Measurements from ENCODE around the gene AUP1. TPM values are rescaled to one million over a fixed set of nuclear protein-coding genes. Genes with fewer than 3 reads are reported as not detected.

AUP1 gene
- total RNA-seq, 2 experiments from 2014 or later: 90.8 to 92.7 TPM

GRCh38 chr2:74542978-74543377, 13.5 kb upstream of the AUP1 start:
- intact Hi-C loops (cut with micrococcal nuclease): no loop called here
- TF ChIP-seq CTCF (IDR thresholded peaks at IDR 0.05): no peak
- H3K36me3 Mint-ChIP-seq (ENCODE audit: low read depth): no peaks in the 10 kb centered on the region
- no peak overlapping the region for H3K4me3 Mint-ChIP-seq
- H3K27ac Mint-ChIP-seq: no peak overlapping the region
- peaks cover 35% of the 10 kb centered on the region for H3K27me3 Mint-ChIP-seq
- ChIA-PET CTCF (interaction anchor here (0.9 to 1.1 kb wide), 2 partner anchors 11 to 43 kb away, joined by 3 read pairs; no protein-coding TSS in a partner anchor), POLR2A (interaction anchor here (0.5 to 0.8 kb wide), 2 partner anchors 29 to 59 kb away, joined by 3 read pairs; no protein-coding TSS in a partner anchor)
- no peaks in the 10 kb centered on the region for H3K4me1 Mint-ChIP-seq (ENCODE audit: low read depth)
- H3K9me3 Mint-ChIP-seq: no peaks in the 10 kb centered on the region
- no peak for ATAC-seq
- no peak for DNase-seq

GRCh38 chr2:74540291-74540690, 10.8 kb upstream of the AUP1 start:
- no peaks in the 10 kb centered on the region for H3K36me3 Mint-ChIP-seq (ENCODE audit: low read depth)
- H3K27me3 Mint-ChIP-seq: peaks cover 20% of the 10 kb centered on the region
- CTCF ChIA-PET: interaction anchor here (1.0 to 1.5 kb wide), 4 partner anchors 9 to 58 kb away, joined by 3 to 4 read pairs (median 4); no protein-coding TSS in a partner anchor
- no peaks in the 10 kb centered on the region for H3K4me1 Mint-ChIP-seq (ENCODE audit: low read depth)
- intact Hi-C loops (cut with micrococcal nuclease): no loop called here
- no peaks in the 10 kb centered on the region for H3K9me3 Mint-ChIP-seq
- POLR2A ChIA-PET: no interaction called here
- H3K27ac Mint-ChIP-seq: no peak overlapping the region
- no peak for DNase-seq
- no peak overlapping the region for H3K4me3 Mint-ChIP-seq
- no peak for ATAC-seq
- no peak for TF ChIP-seq CTCF (IDR thresholded peaks at IDR 0.05)

- intact Hi-C loops (cut with micrococcal nuclease): no loop called here
- Mint-ChIP-seq H3K27me3 (peaks cover 16% of the 10 kb centered on the region), H3K4me1 (ENCODE audit: low read depth) (no peaks in the 10 kb centered on the region), H3K9me3 (no peaks in the 10 kb centered on the region), H3K36me3 (ENCODE audit: low read depth) (no peaks in the 10 kb centered on the region), H3K27ac (no peak overlapping the region), H3K4me3 (no peak overlapping the region)
- CTCF ChIA-PET: interaction anchor here (0.9 to 1.7 kb wide), 9 partner anchors 9 to 57 kb away, joined by 3 to 4 read pairs (median 4); partner anchors contain the start of genes AUP1, HTRA2 and LOXL3
- DNase-seq (no peak), ATAC-seq (no peak)
- POLR2A ChIA-PET: interaction anchor here (1.6 kb wide), 1 partner anchor 19 kb away, joined by 4 read pairs; no protein-coding TSS in a partner anchor
- TF ChIP-seq CTCF (IDR thresholded peaks at IDR 0.05): no peak
Measured at GRCh38 chr2:74538881-74539339, 9.4 kb upstream of the AUP1 start.

- peaks cover 11% of the 10 kb centered on the region for H3K27me3 Mint-ChIP-seq
- peaks cover 3% of the 10 kb centered on the region for H3K4me1 Mint-ChIP-seq (ENCODE audit: low read depth)
- no peak overlapping the region for H3K4me3 Mint-ChIP-seq
- no peak for DNase-seq
- no peak overlapping the region for H3K27ac Mint-ChIP-seq
- ChIA-PET POLR2A (no interaction called here), CTCF (no interaction called here)
- intact Hi-C loops (cut with micrococcal nuclease): no loop called here
- H3K36me3 Mint-ChIP-seq (ENCODE audit: low read depth): peaks cover 10% of the 10 kb centered on the region
- no peak for TF ChIP-seq CTCF (IDR thresholded peaks at IDR 0.05)
- no peaks in the 10 kb centered on the region for H3K9me3 Mint-ChIP-seq
- ATAC-seq: no peak
Measured at GRCh38 chr2:74537140-74537539, 7.6 kb upstream of the AUP1 start.

- no peak for TF ChIP-seq CTCF (IDR thresholded peaks at IDR 0.05)
- CTCF ChIA-PET: interaction anchor here (1.2 kb wide), 1 partner anchor 8 kb away, joined by 3 read pairs; no protein-coding TSS in a partner anchor
- ATAC-seq: peak; percentile 71
- POLR2A ChIA-PET: no interaction called here
- Mint-ChIP-seq H3K36me3 (ENCODE audit: low read depth) (peaks cover 18% of the 10 kb centered on the region), H3K4me3 (no peak overlapping the region), H3K4me1 (ENCODE audit: low read depth) (peaks cover 11% of the 10 kb centered on the region), H3K9me3 (no peaks in the 10 kb centered on the region), H3K27ac (no peak overlapping the region), H3K27me3 (peaks cover 9% of the 10 kb centered on the region)
- DNase-seq: peak; percentile 17
- intact Hi-C loops (cut with micrococcal nuclease): no loop called here
Measured at GRCh38 chr2:74536166-74536950, 6.9 kb upstream of the AUP1 start.

Data from activated CD8-positive, alpha-beta T cell treated with anti-CD3 and anti-CD28 coated beads for 36 hours (primary cell).